GM10847 (cell line): Measurements from ENCODE around the gene DUSP22.

Experiments
- POLR2A ChIP-seq: IDR thresholded peaks from 2 replicates; pipeline ENCODE4 v1.6.1; 2011; ENCODE audit not compliant: insufficient read length; ENCODE audit errors: extremely low read depth

Gene DUSP22

GRCh38 chr6:397056-397455, 104.8 kb downstream of the DUSP22 start:
- no peak for TF ChIP-seq POLR2A

DNA sequence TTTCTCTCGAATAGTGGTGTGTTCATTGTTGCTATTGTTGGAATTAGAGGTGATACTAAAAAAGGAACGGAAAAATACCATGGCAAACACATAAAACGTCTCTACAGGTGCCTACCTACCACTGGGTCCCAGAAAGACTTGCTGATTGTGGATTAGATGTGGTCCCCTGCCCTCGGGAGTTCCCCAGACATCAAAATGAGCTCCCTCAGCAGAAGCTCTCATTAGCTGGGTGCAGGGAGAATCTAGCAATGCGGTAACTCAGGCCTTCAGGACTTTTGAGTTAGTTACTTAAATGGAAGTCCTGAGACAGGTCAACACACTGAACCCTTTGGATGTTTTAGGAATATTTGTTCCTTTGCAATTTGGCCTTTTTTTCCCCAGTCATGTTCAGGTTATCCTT, 105.3 kb downstream of the DUSP22 start:
- peak; percentile 25 for TF ChIP-seq POLR2A

DNA sequence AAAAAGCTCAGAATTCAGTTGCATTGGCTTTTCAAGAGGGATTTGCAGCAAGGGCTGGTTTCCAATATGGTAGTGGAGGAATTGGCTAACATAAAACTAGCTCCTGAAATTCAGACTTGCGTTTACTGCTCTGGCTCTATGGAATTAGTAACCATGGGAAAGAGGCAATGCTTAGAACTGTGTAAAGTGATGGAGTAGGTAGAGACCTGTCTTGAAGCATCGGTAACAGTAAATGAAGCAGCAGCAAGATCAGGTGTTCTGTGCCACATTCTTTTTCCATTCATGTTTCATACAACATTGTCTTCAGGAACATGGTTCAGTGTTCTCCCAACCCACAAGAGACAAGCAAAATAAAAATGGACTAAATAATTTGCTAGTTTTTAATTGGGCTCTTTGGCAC, 105.8 kb downstream of the DUSP22 start:
- TF ChIP-seq POLR2A: peak; percentile 1

DNA sequence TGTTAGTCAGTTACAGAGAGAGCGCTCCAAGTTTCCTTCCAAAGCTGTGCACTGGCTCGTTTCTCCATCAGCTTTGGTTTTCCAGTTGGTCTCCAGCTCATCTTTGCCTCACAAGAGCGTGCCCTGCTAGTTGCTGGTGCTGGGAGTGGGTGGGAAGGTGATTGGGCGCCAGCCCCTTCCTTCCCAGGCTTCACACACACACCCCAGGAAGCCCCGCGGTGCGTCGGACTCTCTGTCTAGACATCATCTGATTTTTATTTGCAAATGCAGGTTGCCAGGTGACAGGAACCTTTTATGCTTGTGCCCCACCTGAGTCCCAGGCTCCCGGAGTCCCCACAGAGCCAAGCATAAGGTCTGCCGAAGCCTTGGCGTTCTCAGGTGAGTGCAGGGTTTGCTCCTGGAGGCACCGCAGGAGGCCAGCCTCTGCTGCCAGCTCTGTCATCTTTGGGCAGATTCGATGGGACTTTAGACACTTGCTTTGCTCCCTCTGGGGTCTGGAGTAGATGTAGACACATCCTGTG, 106.3 kb downstream of the DUSP22 start:
- peak; percentile 65 for TF ChIP-seq POLR2A

GRCh38 chr6:399785-400534, 107.7 kb downstream of the DUSP22 start:
- peak; percentile 46 for TF ChIP-seq POLR2A

DNA sequence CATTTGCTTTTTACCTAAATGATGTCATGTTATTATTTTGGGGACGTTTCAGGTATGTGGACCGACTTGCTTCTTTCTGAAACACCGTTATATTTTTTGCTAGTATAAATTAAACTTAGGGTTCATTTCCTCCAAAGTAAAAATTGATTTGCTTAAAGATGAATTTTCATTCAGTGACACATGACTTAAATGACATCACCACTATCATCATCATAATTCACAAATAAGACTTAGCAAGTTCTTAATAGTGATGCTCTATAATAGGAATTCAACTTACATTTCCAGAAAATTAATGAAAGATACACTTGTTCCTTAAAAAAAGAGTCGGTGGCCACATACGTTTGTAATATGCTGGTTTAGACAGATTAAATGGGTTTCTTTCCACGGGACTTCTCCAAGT, 108.5 kb downstream of the DUSP22 start:
- TF ChIP-seq POLR2A: no peak
